WERI-Rb-1 (cell line): ENCODE results near the gene SLC24A3.

ENCODE experiments used
- DNase-seq: peaks from one replicate; pipeline ENCODE4 v3.0.0-alpha.2; 2020
- H3K27ac ChIP-seq: fragments of 250-450 bp; sonication (Bioruptor Pico); 2 replicates; pipeline ENCODE4 v1.5.1; 2020; ENCODE audit warnings: mild to moderate bottlenecking, moderate library complexity
- H3K27me3 ChIP-seq: fragments of 250-450 bp; sonication (Bioruptor Pico); 2 replicates; pipeline ENCODE4 v1.5.1; 2021; ENCODE audit warnings: mild to moderate bottlenecking, low read depth, moderate library complexity; ENCODE audit not compliant: insufficient read depth, severe bottlenecking
- H3K36me3 ChIP-seq: fragments of 250-450 bp; sonication (Bioruptor Pico); 2 replicates; pipeline ENCODE4 v1.5.1; 2020; ENCODE audit warnings: mild to moderate bottlenecking, moderate library complexity
- H3K4me3 ChIP-seq: 2 replicates; pipeline ENCODE4 v1.5.1; 2011; ENCODE audit warnings: low read depth, mild to moderate bottlenecking, control low read depth, low read length
- H3K9me3 ChIP-seq: fragments of 250-450 bp; sonication (Bioruptor Pico); 2 replicates; pipeline ENCODE4 v1.5.1; 2021; ENCODE audit warnings: mild to moderate bottlenecking, moderate library complexity; ENCODE audit not compliant: severe bottlenecking
- CTCF ChIP-seq: IDR thresholded peaks from 2 replicates; pipeline ENCODE4 v1.5.1; 2011; ENCODE audit warnings: low read depth, mild to moderate bottlenecking, control low read depth, inconsistent platforms, low read length

SLC24A3 gene

GRCh38 chr20:19735446-19735845 is 523.0 kb downstream of the SLC24A3 start:
- DNase-seq: no peak
- no peaks in the 10 kb centered on the region for H3K9me3 ChIP-seq
- H3K27ac ChIP-seq: no peak overlapping the region
- H3K27me3 ChIP-seq: no peaks in the 10 kb centered on the region
- no peak overlapping the region for H3K4me3 ChIP-seq
- no peak for TF ChIP-seq CTCF
- no peaks in the 10 kb centered on the region for H3K36me3 ChIP-seq

- Histone ChIP-seq H3K27me3 (no peaks in the 10 kb centered on the region), H3K9me3 (no peaks in the 10 kb centered on the region), H3K4me3 (no peak overlapping the region), H3K36me3 (no peaks in the 10 kb centered on the region), H3K27ac (no peak overlapping the region)
- no peak for DNase-seq
- TF ChIP-seq CTCF: no peak
These were observed 524.6 kb downstream of the SLC24A3 start for GRCh38 chr20:19737025-19737424.

GRCh38 chr20:19738951-19739350 is 526.5 kb downstream of the SLC24A3 start:
- Histone ChIP-seq H3K9me3 (no peaks in the 10 kb centered on the region), H3K27ac (no peak overlapping the region), H3K4me3 (no peak overlapping the region), H3K36me3 (no peaks in the 10 kb centered on the region), H3K27me3 (no peaks in the 10 kb centered on the region)
- no peak for DNase-seq
- no peak for TF ChIP-seq CTCF

GRCh38 chr20:19739351-19739750 is 526.9 kb downstream of the SLC24A3 start:
- Histone ChIP-seq H3K4me3 (no peak overlapping the region), H3K27ac (no peak overlapping the region), H3K36me3 (no peaks in the 10 kb centered on the region), H3K9me3 (no peaks in the 10 kb centered on the region), H3K27me3 (no peaks in the 10 kb centered on the region)
- no peak for TF ChIP-seq CTCF
- DNase-seq: no peak

GRCh38 chr20:19740512-19740911 is 528.1 kb downstream of the SLC24A3 start:
- H3K27ac ChIP-seq: no peak overlapping the region
- H3K27me3 ChIP-seq: no peaks in the 10 kb centered on the region
- H3K36me3 ChIP-seq: no peaks in the 10 kb centered on the region
- no peak for TF ChIP-seq CTCF
- H3K9me3 ChIP-seq: no peaks in the 10 kb centered on the region
- no peak overlapping the region for H3K4me3 ChIP-seq
- DNase-seq: no peak

GRCh38 chr20:19741924-19742323 is 529.5 kb downstream of the SLC24A3 start:
- no peak for TF ChIP-seq CTCF

More at GRCh38 chr20:19741924-19742323, 529.5 kb downstream of the SLC24A3 start:
- Histone ChIP-seq H3K9me3 (no peaks in the 10 kb centered on the region), H3K36me3 (no peaks in the 10 kb centered on the region), H3K27ac (no peak overlapping the region), H3K27me3 (no peaks in the 10 kb centered on the region), H3K4me3 (no peak overlapping the region)
- DNase-seq: no peak
